T-helper 2 cell treated with Interferon-gamma antibody and Interleukin-4, amounts not matched to agents 100 ng/mL and 5 ng/mL, for 36 hours (primary cell): ENCODE measurements around the gene NR2C2. TPM values are rescaled to one million over a fixed set of nuclear protein-coding genes. Genes with fewer than 3 reads are reported as not detected.

ENCODE experiments used
- intact Hi-C: fragments of 100-400 bp; cut with micrococcal nuclease; formaldehyde crosslinking; loops from one replicate; pipeline ENCODE4 v1.15.1; 2023
- total RNA-seq: library from RNA; stranded (reverse); gene quantifications from 2 replicates; pipeline ENCODE4 v1.2.3, GENCODE V29; 2022

Gene NR2C2
- total RNA-seq, 1 donor from 2014 or later, result 58.1 TPM

GRCh38 chr3:15055019-15055557 is 107.7 kb downstream of the NR2C2 start:
- intact Hi-C loops, result loop anchor here (1.0 kb wide), 1 partner anchor 10 kb away; the partner anchor contains the start of gene MRPS25

- intact Hi-C loops, result no loop called here
Observed at GRCh38 chr3:15056676-15057404, 109.5 kb downstream of the NR2C2 start.

- intact Hi-C loops, result no loop called here
Observed at GRCh38 chr3:15060029-15060428, 112.6 kb downstream of the NR2C2 start.

GRCh38 chr3:15063238-15063637 is 115.9 kb downstream of the NR2C2 start:
- intact Hi-C loops, result no loop called here

GRCh38 chr3:15063656-15064286 is 116.4 kb downstream of the NR2C2 start:
- intact Hi-C loops, result loop anchor here (2.0 kb wide), 3 partner anchors 13 to 413 kb away; partner anchors contain the start of gene CCDC174

- intact Hi-C loops, result loop anchor here (2.0 kb wide), 3 partner anchors 14 to 414 kb away; partner anchors contain the start of gene CCDC174
Observed at GRCh38 chr3:15064299-15064834, 117.0 kb downstream of the NR2C2 start.

GRCh38 chr3:15064835-15065549 is 117.6 kb downstream of the NR2C2 start, which contains the start of gene MRPS25:
MRPS25 (minus strand) TSS chr3:15065315; CDS start chr3:15065194, 121 bp downstream.
- intact Hi-C loops, result loop anchor here (1.0 to 2.0 kb wide), 6 partner anchors 10 to 536 kb away; partner anchors contain the start of genes BTD, CCDC174, HACL1 and RBSN

- intact Hi-C loops, result loop anchor here (1.0 to 2.0 kb wide), 6 partner anchors 10 to 536 kb away; partner anchors contain the start of genes BTD, CCDC174, HACL1 and RBSN
Observed at GRCh38 chr3:15065550-15066007, 118.2 kb downstream of the NR2C2 start.

GRCh38 chr3:15066467-15066866 is 119.1 kb downstream of the NR2C2 start:
- intact Hi-C loops, result no loop called here

- intact Hi-C loops, result no loop called here
Observed at GRCh38 chr3:15069441-15069840, 122.1 kb downstream of the NR2C2 start.

GRCh38 chr3:15071699-15072098 is 124.3 kb downstream of the NR2C2 start:
- intact Hi-C loops, result no loop called here

GRCh38 chr3:15074500-15074899 is 127.1 kb downstream of the NR2C2 start:
- intact Hi-C loops, result no loop called here

- intact Hi-C loops, result no loop called here
Observed at GRCh38 chr3:15079091-15079490, 131.7 kb downstream of the NR2C2 start.

GRCh38 chr3:15081960-15082664 is 134.7 kb downstream of the NR2C2 start:
- intact Hi-C loops, result no loop called here

GRCh38 chr3:15083252-15083651 is 135.9 kb downstream of the NR2C2 start:
- intact Hi-C loops, result no loop called here

- intact Hi-C loops, result no loop called here
Observed at GRCh38 chr3:15086263-15086662, 138.9 kb downstream of the NR2C2 start.

- intact Hi-C loops, result no loop called here
Observed at GRCh38 chr3:15086699-15087098, 139.3 kb downstream of the NR2C2 start.

- intact Hi-C loops, result no loop called here
Observed at GRCh38 chr3:15089201-15089600, 141.8 kb downstream of the NR2C2 start.

- intact Hi-C loops, result no loop called here
Observed at GRCh38 chr3:15091575-15091974, 144.2 kb downstream of the NR2C2 start.

- intact Hi-C loops, result no loop called here
Observed at GRCh38 chr3:15092686-15093085, 145.3 kb downstream of the NR2C2 start.
